Parathyroid adenoma (tissue), 2 donors: ENCODE data around the gene NFATC3.
A peak's percentile ranks its signal among the peaks of the same experiment; 100 is the strongest.

Experiments used
- H2AFZ ChIP-seq: fragments of 300-600 bp; sonication (generic); one replicate; pipeline ENCODE4 v1.7.0; 2017; ENCODE audit warnings: antibody characterized with exemption, mild to moderate bottlenecking
- H3K27ac ChIP-seq: fragments of 300-600 bp; sonication (generic); one replicate; pipeline ENCODE4 v1.7.0; 2017
- H3K27me3 ChIP-seq: fragments of 300-600 bp; sonication (generic); one replicate; pipeline ENCODE4 v1.7.0; 2017; ENCODE audit warnings: low read length; ENCODE audit not compliant: control insufficient read depth, insufficient read depth
- H3K36me3 ChIP-seq: fragments of 300-600 bp; sonication (generic); one replicate; pipeline ENCODE4 v1.7.0; 2017; ENCODE audit warnings: low read length; ENCODE audit not compliant: control insufficient read depth, insufficient read depth
- H3K4me1 ChIP-seq: fragments of 300-600 bp; sonication (generic); one replicate; pipeline ENCODE4 v1.7.0; 2017; ENCODE audit warnings: control low read depth
- H3K4me2 ChIP-seq: fragments of 300-600 bp; sonication (generic); one replicate; pipeline ENCODE4 v1.7.0; 2017; ENCODE audit warnings: low read length
- H3K4me3 ChIP-seq: fragments of 300-600 bp; sonication (generic); one replicate; pipeline ENCODE4 v1.7.0; 2017; ENCODE audit warnings: low read depth, low read length
- H3K79me2 ChIP-seq: fragments of 300-600 bp; sonication (generic); one replicate; pipeline ENCODE4 v1.7.0; 2017; ENCODE audit warnings: control low read depth
- H3K9ac ChIP-seq: fragments of 300-600 bp; sonication (generic); one replicate; pipeline ENCODE4 v1.7.0; 2017; ENCODE audit warnings: mild to moderate bottlenecking
- H3K9me3 ChIP-seq: fragments of 300-600 bp; sonication (generic); one replicate; pipeline ENCODE4 v1.7.0; 2017; ENCODE audit warnings: low read length; ENCODE audit not compliant: control insufficient read depth
- TF ChIP-seq, protein P1 (sequence below): fragments of 300-600 bp; sonication (generic); IDR thresholded peaks from one replicate; pipeline ENCODE4 v1.7.0; 2017; ENCODE audit warnings: antibody characterized with exemption, mild to moderate bottlenecking
- donor health status: primary hyperparathyroidism.

Gene NFATC3

DNA sequence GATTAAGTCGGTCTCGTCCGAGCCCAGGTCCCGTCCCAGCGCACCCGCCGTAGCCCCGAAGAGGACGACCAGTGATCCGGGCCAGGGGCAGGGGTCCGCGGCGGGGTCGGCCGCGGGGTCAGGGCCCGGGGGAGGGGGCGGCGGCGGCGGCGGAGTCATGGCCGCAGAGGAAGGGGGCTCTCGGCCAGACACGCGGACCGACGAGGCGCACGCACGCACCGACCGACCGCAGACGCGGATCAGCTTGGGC is 150.6 kb downstream of the NFATC3 start, which contains the start of gene ESRP2:
Gene ESRP2 (minus strand): TSS at position 241 of the 250 bp plus-strand sequence. CDS start 82 bp downstream, at position 159.
- no peaks in the 10 kb centered on the region for H3K9me3 ChIP-seq
- H3K36me3 ChIP-seq, result no peaks in the 10 kb centered on the region
- H3K4me2 ChIP-seq, result peak within 1 kb of the TSS; percentile 92
- TF ChIP-seq, protein P1, sequence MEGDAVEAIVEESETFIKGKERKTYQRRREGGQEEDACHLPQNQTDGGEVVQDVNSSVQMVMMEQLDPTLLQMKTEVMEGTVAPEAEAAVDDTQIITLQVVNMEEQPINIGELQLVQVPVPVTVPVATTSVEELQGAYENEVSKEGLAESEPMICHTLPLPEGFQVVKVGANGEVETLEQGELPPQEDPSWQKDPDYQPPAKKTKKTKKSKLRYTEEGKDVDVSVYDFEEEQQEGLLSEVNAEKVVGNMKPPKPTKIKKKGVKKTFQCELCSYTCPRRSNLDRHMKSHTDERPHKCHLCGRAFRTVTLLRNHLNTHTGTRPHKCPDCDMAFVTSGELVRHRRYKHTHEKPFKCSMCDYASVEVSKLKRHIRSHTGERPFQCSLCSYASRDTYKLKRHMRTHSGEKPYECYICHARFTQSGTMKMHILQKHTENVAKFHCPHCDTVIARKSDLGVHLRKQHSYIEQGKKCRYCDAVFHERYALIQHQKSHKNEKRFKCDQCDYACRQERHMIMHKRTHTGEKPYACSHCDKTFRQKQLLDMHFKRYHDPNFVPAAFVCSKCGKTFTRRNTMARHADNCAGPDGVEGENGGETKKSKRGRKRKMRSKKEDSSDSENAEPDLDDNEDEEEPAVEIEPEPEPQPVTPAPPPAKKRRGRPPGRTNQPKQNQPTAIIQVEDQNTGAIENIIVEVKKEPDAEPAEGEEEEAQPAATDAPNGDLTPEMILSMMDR, result no peak
- H3K27me3 ChIP-seq, result no peaks in the 10 kb centered on the region
- H3K4me3 ChIP-seq, result peak within 1 kb of the TSS; percentile 71
- peak within 1 kb of the TSS; percentile 92 for H3K27ac ChIP-seq
- no peaks in the 10 kb centered on the region for H3K79me2 ChIP-seq
- H2AFZ ChIP-seq, result peak within 1 kb of the TSS; percentile 95
- H3K4me1 ChIP-seq, result peaks cover 24% of the 10 kb centered on the region
- peak within 1 kb of the TSS; percentile 1 for H3K9ac ChIP-seq

DNA sequence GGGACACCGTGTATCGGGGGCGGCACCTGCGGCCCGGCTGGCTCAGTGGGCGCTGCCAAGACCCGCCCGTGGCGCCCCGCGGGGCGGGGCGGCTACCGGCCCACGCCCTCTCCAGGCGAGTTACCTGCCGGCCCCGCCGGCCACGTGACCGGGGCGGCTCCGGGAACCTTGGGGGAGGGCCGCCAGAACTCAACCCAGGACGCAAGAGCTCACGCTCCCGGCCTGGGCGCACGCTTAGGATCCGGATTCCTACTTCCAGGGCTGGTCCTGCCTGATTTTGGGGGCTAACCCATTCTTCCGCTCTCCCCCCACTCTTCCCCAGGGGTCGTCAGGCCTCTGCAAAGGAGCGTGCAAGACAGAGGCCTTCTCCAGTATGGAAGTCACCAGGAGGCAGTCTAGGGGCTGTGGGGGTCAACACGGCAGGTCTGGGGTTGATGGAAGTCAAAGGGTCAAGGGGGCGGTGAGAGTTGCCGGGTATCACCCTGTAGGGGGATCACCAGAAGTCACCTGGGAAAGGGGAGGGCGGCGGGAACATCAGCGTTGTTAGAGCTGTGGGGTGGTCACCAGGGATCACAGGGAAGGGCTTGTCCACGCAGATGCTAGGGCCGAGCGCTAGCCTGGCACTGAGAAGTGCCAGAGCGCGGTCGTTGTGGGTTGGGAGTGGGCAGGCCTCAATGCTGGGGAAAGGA is 151.1 kb downstream of the NFATC3 start:
- no peaks in the 10 kb centered on the region for H3K27me3 ChIP-seq
- TF ChIP-seq, protein P1, result no peak
- no peak overlapping the region for H3K9ac ChIP-seq
- H3K4me3 ChIP-seq, result peak overlapping the region; percentile 71
- peak overlapping the region; percentile 95 for H2AFZ ChIP-seq
- H3K4me1 ChIP-seq, result peaks cover 24% of the 10 kb centered on the region
- H3K9me3 ChIP-seq, result no peaks in the 10 kb centered on the region
- H3K27ac ChIP-seq, result peak overlapping the region; percentile 92
- peak overlapping the region; percentile 92 for H3K4me2 ChIP-seq
- H3K36me3 ChIP-seq, result no peaks in the 10 kb centered on the region
- H3K79me2 ChIP-seq, result no peaks in the 10 kb centered on the region

DNA sequence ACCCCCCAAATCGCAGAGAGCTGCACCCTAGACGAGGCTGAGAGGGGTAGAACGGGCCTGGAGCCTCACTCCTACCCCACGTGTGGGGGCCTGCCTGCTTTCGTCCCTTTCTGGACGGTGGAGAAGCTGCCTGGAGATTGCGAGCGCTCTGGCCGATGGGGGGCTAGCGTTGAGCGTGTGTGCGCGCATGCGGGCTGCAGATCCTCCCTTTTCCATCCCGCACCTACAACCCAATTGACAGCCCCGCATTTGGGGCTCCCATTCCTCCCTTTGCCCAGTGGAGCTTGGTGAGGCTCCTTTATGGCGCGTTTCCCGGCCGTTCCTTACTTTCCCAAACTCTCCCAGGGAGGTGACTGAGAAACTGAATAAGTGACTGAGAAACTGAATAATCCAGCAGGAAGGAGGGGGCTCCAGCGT is 151.7 kb downstream of the NFATC3 start:
- H3K79me2 ChIP-seq, result no peaks in the 10 kb centered on the region
- H3K9ac ChIP-seq, result no peak overlapping the region
- H3K27ac ChIP-seq, result peak overlapping the region; percentile 92
- H3K36me3 ChIP-seq, result no peaks in the 10 kb centered on the region
- peaks cover 24% of the 10 kb centered on the region for H3K4me1 ChIP-seq
- TF ChIP-seq, protein P1, result no peak
- no peaks in the 10 kb centered on the region for H3K27me3 ChIP-seq
- no peaks in the 10 kb centered on the region for H3K9me3 ChIP-seq
- peak overlapping the region; percentile 95 for H2AFZ ChIP-seq
- peak overlapping the region; percentile 92 for H3K4me2 ChIP-seq
- H3K4me3 ChIP-seq, result peak overlapping the region; percentile 71

DNA sequence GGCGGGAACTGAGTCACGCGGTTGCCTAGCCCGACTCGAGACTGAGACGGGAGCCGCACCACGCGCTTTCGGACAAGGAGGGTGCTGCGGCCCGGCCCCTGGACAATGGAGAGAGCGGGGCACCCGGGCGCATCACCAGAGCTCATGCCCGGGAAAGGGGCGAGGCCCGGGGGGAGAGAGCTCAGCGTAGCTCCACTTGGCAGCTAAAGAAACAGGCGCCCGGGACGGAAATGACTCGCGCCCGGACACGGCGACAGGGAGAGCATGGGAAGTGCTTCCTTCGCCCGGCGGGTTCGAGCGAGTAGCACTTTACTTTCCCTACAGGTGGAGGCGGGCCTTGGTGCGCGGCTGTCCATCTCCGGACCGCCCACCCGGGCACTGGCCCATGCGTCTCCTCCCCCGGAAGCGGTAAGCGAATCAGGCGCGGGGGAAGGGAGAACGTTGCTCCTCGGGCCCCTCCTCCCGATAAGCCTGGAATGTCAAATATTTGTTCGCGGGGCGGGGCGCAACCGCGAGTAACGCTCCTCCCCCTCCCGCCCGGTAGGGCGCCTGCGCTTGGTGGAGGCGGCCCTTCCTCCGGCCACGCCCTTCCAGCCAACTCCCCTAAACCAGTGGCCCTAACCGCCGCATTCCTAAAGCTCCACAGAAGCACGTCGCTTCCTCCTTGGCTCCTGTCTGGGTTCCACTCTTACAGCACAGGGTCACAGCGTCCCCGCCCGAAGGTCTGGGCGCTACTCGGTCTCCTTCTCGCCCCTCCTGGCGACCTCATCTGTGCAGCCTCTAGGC is 152.3 kb downstream of the NFATC3 start:
- H3K27me3 ChIP-seq, result no peaks in the 10 kb centered on the region
- no peaks in the 10 kb centered on the region for H3K9me3 ChIP-seq
- peak overlapping the region; percentile 92 for H3K4me2 ChIP-seq
- H2AFZ ChIP-seq, result peak overlapping the region; percentile 95
- H3K36me3 ChIP-seq, result no peaks in the 10 kb centered on the region
- H3K4me3 ChIP-seq, result peak overlapping the region; percentile 71
- TF ChIP-seq, protein P1, result no peak
- H3K9ac ChIP-seq, result no peak overlapping the region
- H3K79me2 ChIP-seq, result no peaks in the 10 kb centered on the region
- H3K4me1 ChIP-seq, result peaks cover 24% of the 10 kb centered on the region
- peak overlapping the region; percentile 92 for H3K27ac ChIP-seq
